IPS DF 6.9 (cell line): ENCODE results near the gene RAD51B.

Experiments
- DNase-seq: peaks from one replicate; pipeline ENCODE4 v3.0.0-alpha.2; 2013; ENCODE audit warnings: low read depth, low spot score
- H3K27ac ChIP-seq: one replicate; pipeline ENCODE4 v1.5.1; 2013; ENCODE audit warnings: low read length, control low read depth
- H3K27me3 ChIP-seq: 2 replicates; pipeline ENCODE4 v1.6.1; 2013; ENCODE audit warnings: mild to moderate bottlenecking, low read length; ENCODE audit not compliant: control insufficient read depth, insufficient read depth
- H3K36me3 ChIP-seq: 2 replicates; pipeline ENCODE4 v1.6.1; 2013; ENCODE audit warnings: low read length; ENCODE audit not compliant: control insufficient read depth, insufficient read depth
- H3K4me1 ChIP-seq: 2 replicates; pipeline ENCODE4 v1.6.1; 2013; ENCODE audit warnings: low read length; ENCODE audit not compliant: control insufficient read depth, insufficient read depth
- H3K4me3 ChIP-seq: 2 replicates; pipeline ENCODE4 v1.5.1; 2013; ENCODE audit warnings: mild to moderate bottlenecking, low read length
- H3K9me3 ChIP-seq: 2 replicates; pipeline ENCODE4 v1.6.1; 2013; ENCODE audit warnings: low read length, inconsistent platforms; ENCODE audit not compliant: control insufficient read depth, insufficient read depth
- WGBS: extraction: QIAGEN DNeasy Blood & Tissue Kit; methylation state at CpG from one replicate; pipeline ENCODE4 v1.1.7; 2013; ENCODE audit warnings: mixed read lengths, missing lambda C conversion rate; ENCODE audit not compliant: insufficient read length, insufficient coverage; 5-methylcytosine and 5-hydroxymethylcytosine counted together

Gene RAD51B

GRCh38 chr14:68626386-68626785 is 806.8 kb downstream of the RAD51B start:
- H3K36me3 ChIP-seq, result no peaks in the 10 kb centered on the region
- no peak overlapping the region for H3K4me3 ChIP-seq
- peaks cover 4% of the 10 kb centered on the region; the same call in 1 of the 2 replicates for H3K4me1 ChIP-seq
- H3K9me3 ChIP-seq, result no peaks in the 10 kb centered on the region
- no peak overlapping the region for H3K27ac ChIP-seq
- WGBS, result no CpG with 5 or more reads among the region's 1 CpG
- no peak for DNase-seq
- H3K27me3 ChIP-seq, result no peaks in the 10 kb centered on the region

GRCh38 chr14:68627050-68627867 is 807.7 kb downstream of the RAD51B start:
- WGBS, result no CpG with 5 or more reads among the region's 6 CpGs

GRCh38 chr14:68627868-68628604 is 808.5 kb downstream of the RAD51B start:
- H3K4me3 ChIP-seq, result peak overlapping the region; percentile 25; the same call in 1 of the 2 replicates
- no CpG with 5 or more reads among the region's 37 CpGs for WGBS
- no peak overlapping the region for H3K27ac ChIP-seq
- H3K4me1 ChIP-seq, result peaks cover 4% of the 10 kb centered on the region; the same call in 1 of the 2 replicates
- DNase-seq, result peak; percentile 74
- H3K36me3 ChIP-seq, result no peaks in the 10 kb centered on the region
- no peaks in the 10 kb centered on the region for H3K9me3 ChIP-seq
- no peaks in the 10 kb centered on the region for H3K27me3 ChIP-seq

More at GRCh38 chr14:68627050-68627867, 807.7 kb downstream of the RAD51B start:
- H3K27me3 ChIP-seq, result no peaks in the 10 kb centered on the region
- H3K4me1 ChIP-seq, result peaks cover 4% of the 10 kb centered on the region; the same call in 1 of the 2 replicates
- no peak overlapping the region for H3K27ac ChIP-seq
- no peak overlapping the region for H3K4me3 ChIP-seq
- DNase-seq, result no peak
- no peaks in the 10 kb centered on the region for H3K9me3 ChIP-seq
- no peaks in the 10 kb centered on the region for H3K36me3 ChIP-seq

- Histone ChIP-seq H3K4me3 (peak overlapping the region; percentile 25; the same call in 1 of the 2 replicates), H3K27ac (no peak overlapping the region), H3K36me3 (no peaks in the 10 kb centered on the region), H3K27me3 (no peaks in the 10 kb centered on the region), H3K9me3 (no peaks in the 10 kb centered on the region), H3K4me1 (peaks cover 4% of the 10 kb centered on the region; the same call in 1 of the 2 replicates)
- DNase-seq, result no peak
- WGBS, result no CpG with 5 or more reads among the region's 30 CpGs
Observed at GRCh38 chr14:68628605-68629310, 809.2 kb downstream of the RAD51B start.

- WGBS, result no CpG with 5 or more reads among the region's 8 CpGs
- H3K27ac ChIP-seq, result no peak overlapping the region
- DNase-seq, result no peak
- H3K4me1 ChIP-seq, result peaks cover 4% of the 10 kb centered on the region
- H3K9me3 ChIP-seq, result no peaks in the 10 kb centered on the region
- H3K4me3 ChIP-seq, result no peak overlapping the region
- H3K36me3 ChIP-seq, result no peaks in the 10 kb centered on the region
- no peaks in the 10 kb centered on the region for H3K27me3 ChIP-seq
Observed at GRCh38 chr14:68630081-68630571, 810.5 kb downstream of the RAD51B start.

GRCh38 chr14:68630611-68631393 is 811.2 kb downstream of the RAD51B start:
- no CpG with 5 or more reads among the region's 11 CpGs for WGBS
- no peak for DNase-seq
- Histone ChIP-seq H3K27me3 (no peaks in the 10 kb centered on the region), H3K4me3 (no peak overlapping the region), H3K27ac (no peak overlapping the region), H3K9me3 (no peaks in the 10 kb centered on the region), H3K4me1 (peaks cover 4% of the 10 kb centered on the region), H3K36me3 (no peaks in the 10 kb centered on the region)

- Histone ChIP-seq H3K27ac (no peak overlapping the region), H3K4me3 (no peak overlapping the region), H3K36me3 (no peaks in the 10 kb centered on the region), H3K27me3 (no peaks in the 10 kb centered on the region), H3K9me3 (no peaks in the 10 kb centered on the region), H3K4me1 (peaks cover 4% of the 10 kb centered on the region)
- no peak for DNase-seq
- WGBS, result no CpG with 5 or more reads among the region's 11 CpGs
Observed at GRCh38 chr14:68631394-68632053, 811.9 kb downstream of the RAD51B start.

GRCh38 chr14:68632054-68632895 is 812.7 kb downstream of the RAD51B start:
- peaks cover 4% of the 10 kb centered on the region for H3K4me1 ChIP-seq
- WGBS, result no CpG with 5 or more reads among the region's 19 CpGs
- H3K27ac ChIP-seq, result no peak overlapping the region

More at GRCh38 chr14:68632054-68632895, 812.7 kb downstream of the RAD51B start:
- no peaks in the 10 kb centered on the region for H3K36me3 ChIP-seq
- H3K9me3 ChIP-seq, result no peaks in the 10 kb centered on the region
- DNase-seq, result no peak
- no peaks in the 10 kb centered on the region for H3K27me3 ChIP-seq
- no peak overlapping the region for H3K4me3 ChIP-seq
